Mesothelial cell of epicardium (in vitro differentiated cells): Measurements from ENCODE around the gene TRIM29. TPM values are rescaled to one million over a fixed set of nuclear protein-coding genes. Genes with fewer than 3 reads are reported as not detected.
A peak's percentile ranks its signal among the peaks of the same experiment; 100 is the strongest.

Experiments used
- DNase-seq, 2 experiments: peaks; one replicate each; pipeline ENCODE4 v3.0.0; 2021; ENCODE audit warnings: low spot score in 2 of 2; ENCODE audit not compliant: unreplicated experiment in 2 of 2
- H3K27ac Mint-ChIP-seq: 2 replicates; pipeline ENCODE4 v1.8.0; 2021; ENCODE audit warnings: mixed read lengths
- H3K27me3 Mint-ChIP-seq: 2 replicates; pipeline ENCODE4 v1.8.0; 2021; ENCODE audit warnings: low read depth, mixed read lengths
- H3K36me3 Mint-ChIP-seq: 2 replicates; pipeline ENCODE4 v1.8.0; 2021; ENCODE audit warnings: mixed read lengths
- H3K4me1 Mint-ChIP-seq: 2 replicates; pipeline ENCODE4 v1.8.0; 2021; ENCODE audit warnings: mixed read lengths
- H3K4me3 Mint-ChIP-seq: 2 replicates; pipeline ENCODE4 v1.8.0; 2021; ENCODE audit warnings: mild to moderate bottlenecking, moderate library complexity, mixed read lengths
- H3K9me3 Mint-ChIP-seq: 2 replicates; pipeline ENCODE4 v1.8.0; 2021; ENCODE audit warnings: mixed read lengths
- total RNA-seq: library from RNA; stranded (reverse); gene quantifications from 3 replicates; pipeline ENCODE4 v1.2.1, GENCODE V29; 2021
- TF ChIP-seq, protein P1 (sequence below): fragments of 200-600 bp; sonication (generic); IDR thresholded peaks from one replicate; pipeline ENCODE4 v1.5.0; 2021; ENCODE audit warnings: antibody characterized with exemption; ENCODE audit not compliant: unreplicated experiment

Gene TRIM29
- total RNA-seq, 1 donor from 2014 or later: 7.9 TPM

DNA sequence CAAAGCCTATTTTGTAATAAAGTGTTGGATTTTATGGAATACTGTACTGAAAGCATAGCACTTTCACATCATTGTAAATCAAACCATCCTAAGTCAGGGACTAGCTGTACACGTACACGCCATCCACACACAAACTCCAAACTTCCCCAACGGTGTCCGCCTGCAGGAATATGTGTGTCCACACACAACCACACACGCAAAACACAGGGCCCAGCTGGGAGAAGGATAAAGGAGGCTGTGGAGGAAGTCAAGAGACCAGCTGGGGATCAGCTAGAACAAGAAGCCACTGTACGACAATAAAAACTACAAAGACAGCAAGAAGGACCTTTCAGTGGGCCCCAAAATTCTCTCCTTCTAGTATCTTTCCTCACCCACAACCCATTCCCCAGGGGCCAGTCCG lies 1.6 kb downstream of the TRIM29 start:
- Mint-ChIP-seq H3K4me1 (peaks cover 16% of the 10 kb centered on the region), H3K4me3 (no peak overlapping the region), H3K27me3 (peaks cover 9% of the 10 kb centered on the region), H3K36me3 (no peaks in the 10 kb centered on the region), H3K9me3 (no peaks in the 10 kb centered on the region), H3K27ac (no peak overlapping the region)
- DNase-seq: no peak
- TF ChIP-seq, protein P1, sequence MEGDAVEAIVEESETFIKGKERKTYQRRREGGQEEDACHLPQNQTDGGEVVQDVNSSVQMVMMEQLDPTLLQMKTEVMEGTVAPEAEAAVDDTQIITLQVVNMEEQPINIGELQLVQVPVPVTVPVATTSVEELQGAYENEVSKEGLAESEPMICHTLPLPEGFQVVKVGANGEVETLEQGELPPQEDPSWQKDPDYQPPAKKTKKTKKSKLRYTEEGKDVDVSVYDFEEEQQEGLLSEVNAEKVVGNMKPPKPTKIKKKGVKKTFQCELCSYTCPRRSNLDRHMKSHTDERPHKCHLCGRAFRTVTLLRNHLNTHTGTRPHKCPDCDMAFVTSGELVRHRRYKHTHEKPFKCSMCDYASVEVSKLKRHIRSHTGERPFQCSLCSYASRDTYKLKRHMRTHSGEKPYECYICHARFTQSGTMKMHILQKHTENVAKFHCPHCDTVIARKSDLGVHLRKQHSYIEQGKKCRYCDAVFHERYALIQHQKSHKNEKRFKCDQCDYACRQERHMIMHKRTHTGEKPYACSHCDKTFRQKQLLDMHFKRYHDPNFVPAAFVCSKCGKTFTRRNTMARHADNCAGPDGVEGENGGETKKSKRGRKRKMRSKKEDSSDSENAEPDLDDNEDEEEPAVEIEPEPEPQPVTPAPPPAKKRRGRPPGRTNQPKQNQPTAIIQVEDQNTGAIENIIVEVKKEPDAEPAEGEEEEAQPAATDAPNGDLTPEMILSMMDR: no peak

DNA sequence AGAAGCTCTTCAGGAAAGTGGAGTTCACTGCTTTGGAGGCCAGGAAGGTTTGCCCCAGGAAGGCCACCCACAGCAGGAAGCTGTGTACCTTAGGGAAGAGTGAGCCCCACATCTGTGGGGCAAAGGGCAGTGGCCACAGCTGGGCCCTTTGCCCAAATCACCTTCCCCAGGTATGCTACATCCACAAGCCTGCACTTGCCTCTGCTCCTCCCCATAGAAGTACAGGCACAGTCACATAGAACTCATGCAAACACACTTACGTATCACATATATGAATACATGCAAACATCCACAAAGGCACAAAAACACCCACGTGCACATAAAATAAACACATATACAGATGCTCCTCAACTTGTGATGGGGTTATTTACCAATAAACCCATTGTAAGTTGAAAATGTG lies 2.1 kb downstream of the TRIM29 start:
- Mint-ChIP-seq H3K4me3 (no peak overlapping the region), H3K9me3 (no peaks in the 10 kb centered on the region), H3K36me3 (no peaks in the 10 kb centered on the region), H3K27me3 (peaks cover 13% of the 10 kb centered on the region), H3K4me1 (peaks cover 16% of the 10 kb centered on the region), H3K27ac (no peak overlapping the region)
- TF ChIP-seq, protein P1: no peak
- DNase-seq: peak; percentile 10 to 28

DNA sequence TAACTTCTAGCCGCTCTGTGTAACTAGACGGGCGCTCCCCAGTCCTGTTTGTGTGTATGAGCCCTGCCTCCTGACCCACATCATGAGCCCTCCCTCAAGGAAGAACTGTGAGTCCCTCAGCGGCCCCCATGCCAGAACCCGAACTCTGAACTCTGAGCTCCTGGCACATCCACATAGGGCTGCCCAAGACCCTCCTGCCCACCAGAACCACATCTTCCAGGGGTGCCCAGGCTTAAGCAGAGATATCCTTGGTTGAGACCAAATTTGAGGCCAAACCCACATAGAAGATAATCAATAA lies 3.0 kb downstream of the TRIM29 start:
- no peak overlapping the region for H3K27ac Mint-ChIP-seq
- TF ChIP-seq, protein P1: no peak
- H3K9me3 Mint-ChIP-seq: no peaks in the 10 kb centered on the region
- no peaks in the 10 kb centered on the region for H3K36me3 Mint-ChIP-seq
- peaks cover 16% of the 10 kb centered on the region for H3K4me1 Mint-ChIP-seq
- no peak overlapping the region for H3K4me3 Mint-ChIP-seq
- peak in 1 of 2 experiments; percentile 29 for DNase-seq
- peaks cover 13% of the 10 kb centered on the region for H3K27me3 Mint-ChIP-seq

DNA sequence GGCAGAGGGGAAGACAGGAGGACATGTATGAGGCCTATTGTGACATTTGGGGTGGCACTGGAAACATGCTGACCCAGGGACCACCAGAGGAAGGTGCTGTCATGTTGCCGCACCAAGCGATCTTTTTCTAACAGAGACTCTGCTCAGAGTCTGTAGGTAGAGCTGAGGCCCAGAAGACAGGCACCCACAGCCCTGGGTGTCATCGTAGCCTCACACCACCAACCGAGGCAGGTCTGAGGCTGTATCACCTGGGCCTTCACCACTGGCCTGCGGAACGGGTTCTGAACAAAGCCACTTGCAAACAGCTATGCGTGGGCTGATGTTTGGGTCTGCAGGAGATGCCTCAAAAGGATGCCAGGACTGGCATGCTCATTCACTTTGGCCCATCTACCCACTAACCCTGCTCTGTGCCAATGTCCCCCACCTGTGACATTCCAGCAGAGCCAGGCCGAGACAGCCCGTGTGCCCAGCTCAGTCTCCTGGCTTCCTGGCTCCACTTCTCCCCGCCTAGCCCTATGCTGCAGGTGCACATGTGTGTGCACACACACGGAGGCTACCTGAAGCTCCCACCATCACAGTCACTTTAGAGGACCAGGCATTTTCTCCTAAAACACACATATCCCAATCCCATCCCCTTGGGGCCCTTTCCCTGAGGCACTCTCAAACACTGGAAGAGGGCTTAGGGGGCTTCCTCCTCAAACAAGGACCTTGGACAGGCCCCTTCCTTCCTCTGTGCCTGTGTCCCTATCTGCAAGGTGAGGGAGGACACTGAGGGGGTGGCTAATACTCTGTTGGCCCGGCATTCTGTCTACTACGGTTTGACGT lies 3.6 kb downstream of the TRIM29 start:
- DNase-seq: peak; percentile 3 to 21
- H3K9me3 Mint-ChIP-seq: no peaks in the 10 kb centered on the region
- H3K4me3 Mint-ChIP-seq: no peak overlapping the region
- peaks cover 15% of the 10 kb centered on the region for H3K27me3 Mint-ChIP-seq
- peaks cover 12% of the 10 kb centered on the region for H3K4me1 Mint-ChIP-seq
- TF ChIP-seq, protein P1: no peak
- H3K36me3 Mint-ChIP-seq: no peaks in the 10 kb centered on the region
- H3K27ac Mint-ChIP-seq: no peak overlapping the region

DNA sequence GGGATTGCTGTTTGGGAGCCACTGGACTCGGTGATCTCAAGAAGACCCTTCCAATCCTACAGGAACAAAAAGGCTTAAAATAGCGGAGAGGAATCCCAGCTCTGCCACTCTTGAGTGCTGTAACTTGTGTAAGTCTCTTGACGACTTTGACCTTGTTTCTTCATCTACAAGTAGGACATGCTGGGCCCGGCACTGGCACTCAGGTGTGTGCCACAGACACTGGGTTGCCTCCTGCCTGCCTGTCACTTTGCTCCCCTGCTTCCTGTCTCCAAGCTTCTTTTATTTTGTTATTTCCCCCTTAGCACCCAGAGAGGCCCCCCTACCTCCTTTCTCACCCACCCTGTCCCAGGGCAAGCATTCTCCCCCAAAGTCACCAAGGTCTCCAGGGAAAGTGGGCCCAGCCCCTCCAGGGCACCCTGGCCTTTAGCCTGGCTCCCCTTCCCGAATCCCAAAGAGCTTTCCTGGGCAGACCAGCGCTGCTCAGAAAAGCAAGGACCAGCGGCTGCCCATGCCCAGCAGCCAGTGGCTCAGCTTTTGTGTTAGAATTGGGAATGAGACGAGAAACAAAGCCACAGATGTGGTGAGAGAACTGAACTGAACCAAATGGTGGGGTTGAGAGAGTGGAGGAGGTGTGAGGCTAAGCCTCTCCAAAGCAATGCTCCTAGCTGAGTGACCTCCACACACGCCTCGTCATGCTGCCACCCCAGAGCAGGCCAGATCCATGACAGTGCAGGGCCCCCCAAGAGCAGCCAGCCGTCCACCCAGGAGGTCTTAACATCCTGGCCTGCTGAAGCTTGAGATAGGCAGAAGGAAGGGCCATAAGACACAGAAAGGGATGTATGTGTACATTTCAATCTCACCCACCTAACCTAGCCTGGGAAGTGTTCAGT lies 4.5 kb downstream of the TRIM29 start:
- H3K4me3 Mint-ChIP-seq: no peak overlapping the region
- peaks cover 21% of the 10 kb centered on the region for H3K27me3 Mint-ChIP-seq
- peaks cover 15% of the 10 kb centered on the region for H3K4me1 Mint-ChIP-seq
- no peak overlapping the region for H3K27ac Mint-ChIP-seq
- DNase-seq: peak in 1 of 2 experiments; percentile 26
- no peaks in the 10 kb centered on the region for H3K9me3 Mint-ChIP-seq
- TF ChIP-seq, protein P1: no peak
- H3K36me3 Mint-ChIP-seq: no peaks in the 10 kb centered on the region
